GM12873 (cell line): ENCODE measurements around the gene ZNF425.
A peak's percentile ranks its signal among the peaks of the same experiment; 100 is the strongest.

ENCODE experiments used
- CTCF ChIP-seq: IDR thresholded peaks from 2 replicates; pipeline ENCODE4 v1.5.1; 2012; ENCODE audit warnings: low read depth, mild to moderate bottlenecking, moderate library complexity, low read length, control low read depth; ENCODE audit not compliant: insufficient read depth; ENCODE audit errors: missing control alignments

The ZNF425 gene

GRCh38 chr7:149081914-149082313, 44.2 kb downstream of the ZNF425 start:
- no peak for TF ChIP-seq CTCF

GRCh38 chr7:149077594-149077993, 48.5 kb downstream of the ZNF425 start:
- no peak for TF ChIP-seq CTCF

GRCh38 chr7:149075286-149075685, 50.8 kb downstream of the ZNF425 start:
- TF ChIP-seq CTCF, result no peak

GRCh38 chr7:149074116-149074885, 51.8 kb downstream of the ZNF425 start:
- no peak for TF ChIP-seq CTCF

- no peak for TF ChIP-seq CTCF
These were observed 53.7 kb downstream of the ZNF425 start for GRCh38 chr7:149072438-149072775.

GRCh38 chr7:149071641-149072437, 54.3 kb downstream of the ZNF425 start:
- TF ChIP-seq CTCF, result peak; percentile 19

GRCh38 chr7:149071182-149071635, 54.9 kb downstream of the ZNF425 start:
- no peak for TF ChIP-seq CTCF
